ENCODE results near the gene CD8B2.
"Not testable (repeated sequence)": the region's sequence is repeated elsewhere in the genome, so short reads cannot be mapped to it uniquely, and the experiment has no call there.

CD8B2 gene

GRCh38 chr2:106486551-106487385 is at the start of gene CD8B2:
Gene CD8B2 (plus strand): TSS chr2:106487364. CDS start chr2:106487427, 63 bp downstream.
- not testable (repeated sequence) for DNase-seq (ENCODE audit: low read depth)

GRCh38 chr2:106461882-106462281 is 25.3 kb upstream of the CD8B2 start:
- not testable (repeated sequence) for DNase-seq (ENCODE audit: low read depth)

GRCh38 chr2:106467516-106467915 is 19.6 kb upstream of the CD8B2 start:
- DNase-seq (ENCODE audit: low read depth), result not testable (repeated sequence)

GRCh38 chr2:106468107-106468506 is 19.1 kb upstream of the CD8B2 start, which contains the start of gene RGPD3:
Gene RGPD3 (minus strand): TSS chr2:106468413. CDS start chr2:106468288, 125 bp downstream.
- not testable (repeated sequence) for DNase-seq (ENCODE audit: low read depth)

- DNase-seq (ENCODE audit: low read depth), result not testable (repeated sequence)
These were observed 16.5 kb upstream of the CD8B2 start for GRCh38 chr2:106470658-106471057.

- DNase-seq (ENCODE audit: low read depth), result not testable (repeated sequence)
These were observed 9.5 kb upstream of the CD8B2 start for GRCh38 chr2:106477647-106478046.

- DNase-seq (ENCODE audit: low read depth), result not testable (repeated sequence)
These were observed 7.6 kb upstream of the CD8B2 start for GRCh38 chr2:106479563-106479962.

GRCh38 chr2:106487386-106488191 is 425 bp downstream of the CD8B2 start:
- DNase-seq (ENCODE audit: low read depth), result not testable (repeated sequence)

GRCh38 chr2:106489701-106490100 is 2.5 kb downstream of the CD8B2 start:
- DNase-seq (ENCODE audit: low read depth), result not testable (repeated sequence)

GRCh38 chr2:106492399-106492798 is 5.2 kb downstream of the CD8B2 start:
- DNase-seq (ENCODE audit: low read depth), result not testable (repeated sequence)

- not testable (repeated sequence) for DNase-seq (ENCODE audit: low read depth)
These were observed 5.7 kb downstream of the CD8B2 start for GRCh38 chr2:106492913-106493312.

GRCh38 chr2:106498549-106498948 is 11.4 kb downstream of the CD8B2 start:
- DNase-seq (ENCODE audit: low read depth), result not testable (repeated sequence)

GRCh38 chr2:106500350-106500749 is 13.2 kb downstream of the CD8B2 start:
- DNase-seq (ENCODE audit: low read depth), result not testable (repeated sequence)

- DNase-seq (ENCODE audit: low read depth), result not testable (repeated sequence)
These were observed 15.2 kb downstream of the CD8B2 start for GRCh38 chr2:106502351-106502750.

GRCh38 chr2:106504192-106504591 is 17.0 kb downstream of the CD8B2 start:
- DNase-seq (ENCODE audit: low read depth), result not testable (repeated sequence)

GRCh38 chr2:106504787-106505186 is 17.6 kb downstream of the CD8B2 start:
- DNase-seq (ENCODE audit: low read depth), result not testable (repeated sequence)

- DNase-seq (ENCODE audit: low read depth), result not testable (repeated sequence)
These were observed 19.0 kb downstream of the CD8B2 start for GRCh38 chr2:106506002-106506687.

GRCh38 chr2:106508660-106509373 is 21.7 kb downstream of the CD8B2 start:
- not testable (repeated sequence) for DNase-seq (ENCODE audit: low read depth)

GRCh38 chr2:106509374-106509770 is 22.2 kb downstream of the CD8B2 start:
- not testable (repeated sequence) for DNase-seq (ENCODE audit: low read depth)

- DNase-seq (ENCODE audit: low read depth), result not testable (repeated sequence)
These were observed 23.6 kb downstream of the CD8B2 start for GRCh38 chr2:106510791-106511190.

GRCh38 chr2:106511476-106511901 is 24.3 kb downstream of the CD8B2 start:
- peak; percentile 74 for DNase-seq (ENCODE audit: low read depth)
